Kidney (tissue), 14 donors: ENCODE results near the gene ZNF22. TPM values are rescaled to one million over a fixed set of nuclear protein-coding genes. Genes with fewer than 3 reads are reported as not detected.

Experiments used
- DNase-seq, 5 donors: peaks; one replicate each; pipeline ENCODE4 v3.0.0-alpha.2; 2013 to 2020
- FAIRE-seq: peaks from 2 replicates; lab custom pipeline; 2012; peaks lifted over from hg19 to GRCh38; lab: Jason Lieb, UNC
- H3K27ac ChIP-seq, 2 donors: one replicate each; pipeline ENCODE4 v1.7.0; 2013; ENCODE audit warnings: low read depth in 2 of 2, low read length in 2 of 2, inconsistent platforms in 1 of 2
- H3K27me3 ChIP-seq: one replicate; pipeline ENCODE4 v1.7.1; 2013; ENCODE audit warnings: low read length, inconsistent platforms; ENCODE audit not compliant: control insufficient read depth, insufficient read depth
- H3K36me3 ChIP-seq, 3 donors: one replicate each; pipeline versions ENCODE4 v1.7.0 to v1.7.1; 2013; ENCODE audit warnings: low read length in 3 of 3, control low read depth in 1 of 3, inconsistent platforms in 1 of 3; ENCODE audit not compliant: insufficient read depth in 3 of 3, control insufficient read depth in 2 of 3
- H3K4me1 ChIP-seq, 3 donors: one replicate each; pipeline versions ENCODE4 v1.7.0 to v1.7.1; 2013; ENCODE audit warnings: low read length in 3 of 3, inconsistent platforms in 1 of 3, low read depth in 1 of 3; ENCODE audit not compliant: control insufficient read depth in 2 of 3, insufficient read depth in 2 of 3
- H3K4me3 ChIP-seq, 3 donors: one replicate each; pipeline versions ENCODE4 v1.7.0 to v1.8.1; 2013; ENCODE audit warnings: low read length in 3 of 3, control low read depth in 1 of 3, inconsistent platforms in 1 of 3
- H3K9ac ChIP-seq, 3 donors: one replicate each; pipeline versions ENCODE4 v1.7.0 to v1.7.1; 2013; ENCODE audit warnings: low read length in 3 of 3, control low read depth in 1 of 3, inconsistent platforms in 1 of 3
- H3K9me3 ChIP-seq, 3 donors: one replicate each; pipeline versions ENCODE4 v1.7.0 to v1.7.1; 2013; ENCODE audit warnings: low read length in 3 of 3, control low read depth in 1 of 3, inconsistent platforms in 1 of 3; ENCODE audit not compliant: control insufficient read depth in 2 of 3, insufficient read depth in 1 of 3
- CTCF ChIP-seq: IDR thresholded peaks from 3 replicates; pipeline ENCODE4 v1.5.1; 2012; ENCODE audit warnings: mild to moderate bottlenecking, moderate library complexity, borderline replicate concordance; ENCODE audit not compliant: insufficient read depth; ENCODE audit errors: extremely low read depth
- intact Hi-C: fragments of 100-400 bp; cut with DNase I; formaldehyde crosslinking; loops from one replicate; pipeline ENCODE4 v1.11.1; 2022
- polyA plus RNA-seq: library from polyadenylated mRNA; stranded (reverse); fragments of 350-450 nt; fragmentation: Illumina TruSeq; extraction: RNeasy Lipid Tissue Mini Kit (QIAGEN cat#74804); gene quantifications from one replicate; pipeline ENCODE4 v1.2.3, GENCODE V29; 2014; ENCODE audit warnings: low read depth, low replicate concordance; ENCODE audit not compliant: insufficient read depth
- total RNA-seq: library from RNA; stranded (reverse); fragmentation: NEBNext Ultra II Directional; extraction: Animal tissue kit (Norgen Biotek cat#: 25700); gene quantifications from one replicate; pipeline ENCODE4 v1.2.1, GENCODE V29; 2021
- donor health status: control.
- donor health status: control.
- donor health status: control.
- donor health status: control.
- donor health status: control.
- donor health status: DM: yes; HTN: yes; CAD: no.
- donor health status: Normal renal cell carcinoma (clear cell type).

The ZNF22 gene
- total and polyA plus RNA-seq, 2 donors from 2014 or later, result 18.7 to 24.5 TPM

DNA sequence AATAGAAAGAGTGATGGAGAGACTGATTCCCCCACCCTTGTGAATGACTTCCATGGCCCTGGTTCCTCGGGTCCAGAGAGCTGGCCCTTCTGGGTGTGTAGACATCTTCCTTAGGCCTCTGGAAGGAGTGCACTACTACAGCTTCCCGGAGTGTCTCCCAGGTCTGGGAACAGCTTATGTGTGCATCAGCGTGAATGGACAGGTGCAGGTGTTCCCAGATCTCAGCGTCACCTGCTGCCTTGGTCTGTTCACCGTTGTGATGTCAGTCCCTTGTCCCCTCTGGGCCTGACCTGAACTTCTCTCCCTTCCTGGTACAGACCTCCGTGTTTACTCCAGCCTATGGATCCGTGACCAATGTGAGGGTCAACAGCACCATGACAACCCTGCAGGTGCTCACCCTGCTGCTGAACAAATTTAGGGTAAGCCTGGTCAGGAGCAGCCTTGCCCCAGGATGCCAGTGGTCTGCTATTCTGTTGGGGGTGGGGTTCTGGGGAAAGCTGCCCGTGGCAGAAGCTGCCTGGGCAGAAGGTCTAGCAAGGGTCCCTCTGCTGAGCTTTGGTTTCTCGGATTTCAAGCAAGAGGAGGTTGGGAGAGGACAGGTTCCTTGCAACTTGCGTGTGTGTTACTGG, 11.7 kb upstream of the ZNF22 start:
- Histone ChIP-seq H3K9ac (no peak overlapping the region), H3K4me1 (peaks cover 0 to 13% (median 0%) of the 10 kb centered on the region in 3 donors), H3K27ac (no peak overlapping the region), H3K4me3 (no peak overlapping the region), H3K27me3 (no peaks in the 10 kb centered on the region), H3K9me3 (no peaks in the 10 kb centered on the region), H3K36me3 (peaks cover 0 to 58% (median 33%) of the 10 kb centered on the region in 3 donors)
- peak in 1 of 5 donors; percentile 56 for DNase-seq
- intact Hi-C loops, result no loop called here
- no peak for FAIRE-seq
- TF ChIP-seq CTCF, result no peak

GRCh38 chr10:44989597-44990301, 11.0 kb upstream of the ZNF22 start:
- Histone ChIP-seq H3K27me3 (no peaks in the 10 kb centered on the region), H3K9me3 (no peaks in the 10 kb centered on the region), H3K27ac (no peak overlapping the region), H3K4me3 (no peak overlapping the region), H3K36me3 (peaks cover 0 to 58% (median 30%) of the 10 kb centered on the region in 3 donors), H3K9ac (no peak overlapping the region), H3K4me1 (peaks cover 0 to 11% (median under 1%) of the 10 kb centered on the region in 3 donors)
- FAIRE-seq, result no peak
- no peak for TF ChIP-seq CTCF
- intact Hi-C loops, result no loop called here
- peak in 2 of 5 donors; percentile 52 to 53 for DNase-seq

DNA sequence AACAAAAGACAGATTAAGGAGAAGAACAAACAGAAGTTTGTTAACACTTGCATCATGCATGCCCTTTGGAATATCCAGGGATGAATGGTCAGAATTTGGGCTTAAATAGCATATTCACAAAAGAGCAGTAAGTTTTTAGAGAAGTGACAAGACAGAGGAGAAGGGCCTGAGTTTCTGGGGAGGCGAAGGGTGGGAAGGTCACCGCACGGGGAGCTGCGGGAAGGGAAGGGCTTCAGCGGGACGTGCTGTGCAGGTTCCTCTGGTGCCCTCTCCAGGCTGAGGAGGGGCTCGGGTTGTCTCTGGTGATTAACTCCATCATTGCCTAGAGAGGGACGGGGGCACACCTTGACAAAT, 10.4 kb upstream of the ZNF22 start:
- no peaks in the 10 kb centered on the region for H3K27me3 ChIP-seq
- no peaks in the 10 kb centered on the region for H3K9me3 ChIP-seq
- DNase-seq (peak in 2 of 5 donors; percentile 60 to 62), FAIRE-seq (no peak)
- TF ChIP-seq CTCF, result no peak
- no peak overlapping the region for H3K27ac ChIP-seq
- H3K36me3 ChIP-seq, result peaks cover 0 to 54% (median 26%) of the 10 kb centered on the region in 3 donors
- peaks cover 0 to 13% (median 6%) of the 10 kb centered on the region in 3 donors for H3K4me1 ChIP-seq
- intact Hi-C loops, result no loop called here
- no peak overlapping the region for H3K4me3 ChIP-seq
- H3K9ac ChIP-seq, result no peak overlapping the region
